SJCRH30 (cell line): Measurements from ENCODE around the gene CCDC183. TPM values are rescaled to one million over a fixed set of nuclear protein-coding genes. Genes with fewer than 3 reads are reported as not detected.
"Not testable (repeated sequence)": the region's sequence is repeated elsewhere in the genome, so short reads cannot be mapped to it uniquely, and the experiment has no call there.

ENCODE experiments used
- DNase-seq, 2 experiments: peaks; one replicate each; pipeline ENCODE4 v3.0.0-alpha.2; 2015 to 2020
- H3K27ac ChIP-seq: fragments of 250-450 bp; sonication (Bioruptor Pico); 2 replicates; pipeline ENCODE4 v1.5.1; 2020; ENCODE audit warnings: mild to moderate bottlenecking, moderate library complexity
- H3K27me3 ChIP-seq: fragments of 250-450 bp; sonication (Bioruptor Pico); 2 replicates; pipeline ENCODE4 v1.5.1; 2020; ENCODE audit warnings: mild to moderate bottlenecking, moderate library complexity
- H3K36me3 ChIP-seq: fragments of 250-450 bp; sonication (Bioruptor Pico); 2 replicates; pipeline ENCODE4 v1.5.1; 2020; ENCODE audit warnings: mild to moderate bottlenecking, moderate library complexity
- H3K4me1 ChIP-seq: fragments of 250-450 bp; sonication (Bioruptor Pico); 2 replicates; pipeline ENCODE4 v1.5.1; 2020; ENCODE audit warnings: mild to moderate bottlenecking, moderate library complexity
- H3K4me3 ChIP-seq: fragments of 250-450 bp; sonication (Bioruptor Pico); 2 replicates; pipeline ENCODE4 v1.5.1; 2020; ENCODE audit warnings: mild to moderate bottlenecking, moderate library complexity
- H3K9me3 ChIP-seq: fragments of 250-450 bp; sonication (Bioruptor Pico); replicated peaks from 2 replicates; pipeline ENCODE4 v1.5.1; 2020; ENCODE audit warnings: mild to moderate bottlenecking, moderate library complexity
- total RNA-seq: library from RNA; depleted of rRNA; stranded (reverse); fragments of >200 nt; shearing (Covaris generic); gene quantifications from 2 replicates; pipeline ENCODE4 v1.2.3, GENCODE V29; 2014

Gene CCDC183
- total RNA-seq, 1 experiment from 2014 or later = 0.14 TPM

GRCh38 chr9:136756836-136757235 lies 39.3 kb upstream of the CCDC183 start:
- DNase-seq = no peak
- Histone ChIP-seq H3K36me3 (no peaks in the 10 kb centered on the region), H3K9me3 (peaks cover 4% of the 10 kb centered on the region), H3K4me3 (no peak overlapping the region), H3K4me1 (peaks cover 12% of the 10 kb centered on the region), H3K27ac (no peak overlapping the region), H3K27me3 (peaks cover 4% of the 10 kb centered on the region; the same call in 1 of the 2 replicates)

GRCh38 chr9:136757328-136757727 lies 38.8 kb upstream of the CCDC183 start:
- H3K4me3 ChIP-seq = no peak overlapping the region; the same call in 1 of the 2 replicates
- H3K9me3 ChIP-seq = no peaks in the 10 kb centered on the region; the same call in 1 of the 2 replicates
- no peaks in the 10 kb centered on the region for H3K36me3 ChIP-seq
- H3K27ac ChIP-seq = no peak overlapping the region
- peaks cover 4% of the 10 kb centered on the region; the same call in 1 of the 2 replicates for H3K27me3 ChIP-seq
- H3K4me1 ChIP-seq = peaks cover 12% of the 10 kb centered on the region
- peak; percentile 53 to 61 for DNase-seq

- Histone ChIP-seq H3K4me3 (no peak overlapping the region; the same call in 1 of the 2 replicates), H3K27me3 (peaks cover 4% of the 10 kb centered on the region; the same call in 1 of the 2 replicates), H3K4me1 (peaks cover 12% of the 10 kb centered on the region), H3K36me3 (no peaks in the 10 kb centered on the region), H3K9me3 (no peaks in the 10 kb centered on the region; the same call in 1 of the 2 replicates), H3K27ac (no peak overlapping the region)
- no peak for DNase-seq
These were observed 38.4 kb upstream of the CCDC183 start for GRCh38 chr9:136757751-136758140.

- Histone ChIP-seq H3K27me3 (peaks cover 12% of the 10 kb centered on the region), H3K4me1 (peaks cover 12% of the 10 kb centered on the region), H3K36me3 (no peaks in the 10 kb centered on the region), H3K4me3 (no peak overlapping the region), H3K9me3 (no peaks in the 10 kb centered on the region; the same call in 1 of the 2 replicates), H3K27ac (no peak overlapping the region)
- DNase-seq = no peak
These were observed 37.1 kb upstream of the CCDC183 start for GRCh38 chr9:136759001-136759400.

- H3K4me1 ChIP-seq = peaks cover 12% of the 10 kb centered on the region
- no peaks in the 10 kb centered on the region for H3K36me3 ChIP-seq
- no peak overlapping the region for H3K27ac ChIP-seq
- no peaks in the 10 kb centered on the region; the same call in 1 of the 2 replicates for H3K9me3 ChIP-seq
- no peak overlapping the region for H3K4me3 ChIP-seq
- H3K27me3 ChIP-seq = peaks cover 18% of the 10 kb centered on the region
- DNase-seq = no peak
These were observed 36.5 kb upstream of the CCDC183 start for GRCh38 chr9:136759436-136760325.

GRCh38 chr9:136760424-136760823 lies 35.7 kb upstream of the CCDC183 start:
- no peak overlapping the region for H3K27ac ChIP-seq
- H3K27me3 ChIP-seq = peaks cover 19% of the 10 kb centered on the region
- no peak overlapping the region for H3K4me3 ChIP-seq
- H3K9me3 ChIP-seq = no peaks in the 10 kb centered on the region; the same call in 1 of the 2 replicates
- H3K4me1 ChIP-seq = peaks cover 12% of the 10 kb centered on the region
- no peaks in the 10 kb centered on the region for H3K36me3 ChIP-seq
- DNase-seq = no peak

GRCh38 chr9:136760834-136761544 lies 35.1 kb upstream of the CCDC183 start:
- not testable (repeated sequence) for H3K9me3 ChIP-seq, H3K36me3 ChIP-seq, H3K27ac ChIP-seq, H3K4me3 ChIP-seq
- peaks cover 12% of the 10 kb centered on the region for H3K4me1 ChIP-seq
- peaks cover 19% of the 10 kb centered on the region for H3K27me3 ChIP-seq
- peak; percentile 70 to 78 for DNase-seq

GRCh38 chr9:136761545-136761981 lies 34.6 kb upstream of the CCDC183 start:
- H3K4me1 ChIP-seq = peaks cover 12% of the 10 kb centered on the region
- no peak for DNase-seq
- H3K27me3 ChIP-seq = peaks cover 19% of the 10 kb centered on the region
- no peaks in the 10 kb centered on the region for H3K9me3 ChIP-seq
- no peak overlapping the region for H3K4me3 ChIP-seq
- no peaks in the 10 kb centered on the region for H3K36me3 ChIP-seq
- no peak overlapping the region for H3K27ac ChIP-seq

GRCh38 chr9:136762221-136762691 lies 33.9 kb upstream of the CCDC183 start:
- Histone ChIP-seq H3K4me3 (no peak overlapping the region), H3K27ac (no peak overlapping the region), H3K4me1 (peaks cover 9% of the 10 kb centered on the region), H3K9me3 (no peaks in the 10 kb centered on the region), H3K27me3 (peaks cover 19% of the 10 kb centered on the region), H3K36me3 (no peaks in the 10 kb centered on the region)
- DNase-seq = no peak

GRCh38 chr9:136762915-136763648 lies 33.1 kb upstream of the CCDC183 start:
- peak; percentile 63 to 66 for DNase-seq
- no peak overlapping the region for H3K27ac ChIP-seq

GRCh38 chr9:136763649-136764035 lies 32.5 kb upstream of the CCDC183 start:
- no peak for DNase-seq
- H3K27ac ChIP-seq = no peak overlapping the region
- H3K4me3 ChIP-seq = no peak overlapping the region
- H3K9me3 ChIP-seq = no peaks in the 10 kb centered on the region
- H3K27me3 ChIP-seq = peaks cover 19% of the 10 kb centered on the region
- no peaks in the 10 kb centered on the region for H3K36me3 ChIP-seq
- H3K4me1 ChIP-seq = no peaks in the 10 kb centered on the region

More at GRCh38 chr9:136762915-136763648, 33.1 kb upstream of the CCDC183 start:
- Histone ChIP-seq H3K4me1 (peaks cover 2% of the 10 kb centered on the region; the same call in 1 of the 2 replicates), H3K4me3 (no peak overlapping the region), H3K27me3 (peaks cover 19% of the 10 kb centered on the region), H3K36me3 (no peaks in the 10 kb centered on the region), H3K9me3 (no peaks in the 10 kb centered on the region)

- Histone ChIP-seq H3K36me3 (no peaks in the 10 kb centered on the region), H3K4me3 (no peak within 1 kb of the TSS), H3K4me1 (no peaks in the 10 kb centered on the region), H3K27me3 (peaks cover 19% of the 10 kb centered on the region), H3K27ac (no peak within 1 kb of the TSS), H3K9me3 (no peaks in the 10 kb centered on the region)
- DNase-seq = no peak
These were observed 31.7 kb upstream of the CCDC183 start, which contains the start of gene LCN15 for GRCh38 chr9:136764301-136764891. LCN15 (minus strand) TSS chr9:136764518; CDS start chr9:136764488, 30 bp downstream.

GRCh38 chr9:136765041-136765440 lies 31.1 kb upstream of the CCDC183 start:
- no peaks in the 10 kb centered on the region for H3K9me3 ChIP-seq
- H3K4me3 ChIP-seq = no peak overlapping the region
- H3K4me1 ChIP-seq = no peaks in the 10 kb centered on the region
- peaks cover 18% of the 10 kb centered on the region for H3K27me3 ChIP-seq
- no peak for DNase-seq
- H3K36me3 ChIP-seq = no peaks in the 10 kb centered on the region
- H3K27ac ChIP-seq = no peak overlapping the region
